ENCODE measurements around the gene ARMC9.

GRCh38 chr2:231399853-231400680 is 201.6 kb downstream of the ARMC9 start:
- TF ChIP-seq EP300 (IDR thresholded peaks at IDR 0.05) (no peak), POLR2A (IDR thresholded peaks at IDR 0.05) (no peak), CTCF (IDR thresholded peaks at IDR 0.05) (no peak), POLR2AphosphoS5 (IDR thresholded peaks at IDR 0.05) (no peak)

Data from suprapubic skin (tissue), 4 donors.